Loucy (cell line): ENCODE data around the gene GLT1D1.

Source experiments
- H2AFZ ChIP-seq: fragments of 200-600 bp; sonication (generic); 2 replicates; pipeline ENCODE4 v1.6.0; 2016; ENCODE audit warnings: antibody characterized with exemption, mild to moderate bottlenecking, low read length, moderate library complexity
- H3F3A ChIP-seq: fragments of 200-600 bp; 2 replicates; pipeline ENCODE4 v1.6.0; 2016; ENCODE audit warnings: antibody characterized with exemption, low read depth, mild to moderate bottlenecking
- H3K27me3 ChIP-seq: fragments of 200-600 bp; sonication (generic); 2 replicates; pipeline ENCODE4 v1.6.1; 2014; ENCODE audit warnings: low read length, mild to moderate bottlenecking; ENCODE audit not compliant: insufficient read depth, poor library complexity, severe bottlenecking
- H3K36me3 ChIP-seq: fragments of 200-600 bp; sonication (generic); 2 replicates; pipeline ENCODE4 v1.6.1; 2016; ENCODE audit warnings: low read length; ENCODE audit not compliant: insufficient read depth
- H3K4me1 ChIP-seq: fragments of 200-600 bp; sonication (generic); 2 replicates; pipeline ENCODE4 v1.5.1; 2014; ENCODE audit warnings: low read length, mild to moderate bottlenecking; ENCODE audit not compliant: insufficient read depth, poor library complexity, severe bottlenecking
- H3K4me2 ChIP-seq: fragments of 200-600 bp; sonication (generic); 2 replicates; pipeline ENCODE4 v1.6.0; 2014; ENCODE audit warnings: antibody characterized with exemption, low read length, low read depth, mild to moderate bottlenecking; ENCODE audit not compliant: poor library complexity, severe bottlenecking
- H3K4me3 ChIP-seq: fragments of 200-600 bp; sonication (generic); 2 replicates; pipeline ENCODE4 v1.5.1; 2014; ENCODE audit warnings: low read length, mild to moderate bottlenecking, mixed read lengths; ENCODE audit not compliant: poor library complexity, severe bottlenecking
- H3K79me2 ChIP-seq: fragments of 200-600 bp; sonication (generic); 2 replicates; pipeline ENCODE4 v1.6.1; 2014; ENCODE audit warnings: low read length; ENCODE audit not compliant: insufficient read depth
- H3K9ac ChIP-seq: fragments of 200-600 bp; sonication (generic); 2 replicates; pipeline ENCODE4 v1.6.0; 2014; ENCODE audit warnings: mild to moderate bottlenecking, low read depth, low read length, moderate library complexity; ENCODE audit not compliant: poor library complexity, severe bottlenecking
- H3K9me2 ChIP-seq: fragments of 200-600 bp; sonication (generic); replicated peaks from 2 replicates; pipeline ENCODE4 v1.6.1; 2016; ENCODE audit warnings: low read depth, low read length, mixed read lengths
- H3K9me3 ChIP-seq: fragments of 200-600 bp; sonication (generic); 2 replicates; pipeline ENCODE4 v1.6.1; 2014; ENCODE audit warnings: mild to moderate bottlenecking, antibody characterized with exemption, low read length, low read depth; ENCODE audit not compliant: insufficient read depth
- H4K20me1 ChIP-seq: fragments of 200-600 bp; sonication (generic); 2 replicates; pipeline ENCODE4 v1.6.0; 2014; ENCODE audit warnings: antibody characterized with exemption, low read length, mild to moderate bottlenecking; ENCODE audit not compliant: insufficient read depth, poor library complexity, severe bottlenecking
- CTCF ChIP-seq: fragments of 200-600 bp; sonication (generic); conservative IDR thresholded peaks from 2 replicates; pipeline ENCODE4 v1.5.1; 2014; ENCODE audit warnings: mild to moderate bottlenecking, antibody characterized with exemption, low read length
- EZH2phosphoT487 ChIP-seq: fragments of 200-600 bp; IDR thresholded peaks from 2 replicates; pipeline ENCODE4 v1.6.1; 2018; ENCODE audit warnings: antibody characterized with exemption, mild to moderate bottlenecking, moderate library complexity, borderline replicate concordance

The GLT1D1 gene

DNA sequence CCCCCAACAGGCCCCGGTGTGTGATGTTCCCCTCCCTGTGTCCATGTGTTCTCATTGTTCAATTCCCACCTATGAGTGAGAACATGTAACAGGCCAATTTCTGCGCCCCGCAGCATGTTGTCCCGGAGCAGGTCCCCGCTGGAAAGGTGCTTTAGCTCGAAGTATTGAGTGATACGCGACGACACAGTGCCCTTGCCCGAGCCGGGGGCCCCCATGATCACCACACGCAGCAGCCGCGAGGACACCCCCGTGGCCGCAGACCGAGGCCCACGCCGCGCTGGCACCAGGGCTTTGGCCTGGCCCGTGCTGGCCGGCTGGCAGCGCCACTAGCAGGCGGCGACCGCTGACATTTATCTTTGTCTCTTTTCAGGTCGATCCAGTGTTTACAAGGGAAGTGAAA, 91.7 kb downstream of the GLT1D1 start:
- Histone ChIP-seq H3K4me3 (no peak overlapping the region), H4K20me1 (no peaks in the 10 kb centered on the region), H3K4me2 (no peak overlapping the region), H3K36me3 (no peaks in the 10 kb centered on the region), H3F3A (no peaks in the 10 kb centered on the region), H3K9me3 (no peaks in the 10 kb centered on the region), H3K27me3 (no peaks in the 10 kb centered on the region), H3K9ac (no peak overlapping the region), H3K79me2 (no peaks in the 10 kb centered on the region), H2AFZ (no peak overlapping the region), H3K4me1 (peaks cover 17% of the 10 kb centered on the region), H3K9me2 (no peaks in the 10 kb centered on the region)
- TF ChIP-seq CTCF: no peak
- TF ChIP-seq EZH2phosphoT487: no peak

DNA sequence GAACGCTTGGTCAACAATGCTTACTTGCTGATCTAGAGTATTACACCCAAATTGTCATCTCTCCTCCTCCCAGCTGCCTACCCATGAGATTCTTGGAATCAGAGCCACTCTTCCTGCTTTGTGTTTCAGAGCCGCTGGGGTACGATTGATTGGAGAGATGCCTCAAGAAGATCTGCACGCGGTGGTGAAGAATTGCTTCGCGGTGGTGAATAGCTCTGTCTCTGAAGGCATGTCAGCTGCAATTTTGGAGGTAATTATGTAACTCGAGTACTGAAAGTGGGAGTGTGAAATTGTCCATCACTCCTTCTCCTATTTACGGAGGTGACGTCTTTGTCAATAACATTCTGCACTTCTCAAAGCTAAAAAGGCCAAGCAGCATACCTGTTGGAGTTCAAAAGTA, 93.9 kb downstream of the GLT1D1 start:
- H3K4me2 ChIP-seq: peak overlapping the region; percentile 39
- no peak for TF ChIP-seq CTCF
- TF ChIP-seq EZH2phosphoT487: no peak

GRCh38 chr12:128949086-128949485, 95.8 kb downstream of the GLT1D1 start:
- TF ChIP-seq EZH2phosphoT487: no peak
- TF ChIP-seq CTCF: no peak
- Histone ChIP-seq H3K79me2 (no peaks in the 10 kb centered on the region), H3K27me3 (no peaks in the 10 kb centered on the region)

More for the DNA sequence above, 93.9 kb downstream of the GLT1D1 start:
- no peak overlapping the region for H3K9ac ChIP-seq
- peaks cover 17% of the 10 kb centered on the region for H3K4me1 ChIP-seq
- no peaks in the 10 kb centered on the region for H3K36me3 ChIP-seq
- H3K4me3 ChIP-seq: no peak overlapping the region
- H3K9me3 ChIP-seq: no peaks in the 10 kb centered on the region
- no peaks in the 10 kb centered on the region for H3K27me3 ChIP-seq
- no peaks in the 10 kb centered on the region for H4K20me1 ChIP-seq
- no peaks in the 10 kb centered on the region for H3F3A ChIP-seq
- no peaks in the 10 kb centered on the region for H3K9me2 ChIP-seq
- no peak overlapping the region for H2AFZ ChIP-seq
- H3K79me2 ChIP-seq: no peaks in the 10 kb centered on the region

More at GRCh38 chr12:128949086-128949485, 95.8 kb downstream of the GLT1D1 start:
- peaks cover 17% of the 10 kb centered on the region for H3K4me1 ChIP-seq
- H3K36me3 ChIP-seq: no peaks in the 10 kb centered on the region
- no peaks in the 10 kb centered on the region for H3K9me3 ChIP-seq
- H3K9me2 ChIP-seq: no peaks in the 10 kb centered on the region
- no peak overlapping the region for H3K4me2 ChIP-seq
- H3K9ac ChIP-seq: no peak overlapping the region
- no peak overlapping the region for H2AFZ ChIP-seq
- no peaks in the 10 kb centered on the region for H3F3A ChIP-seq
- no peak overlapping the region for H3K4me3 ChIP-seq
- no peaks in the 10 kb centered on the region for H4K20me1 ChIP-seq
